Islet of Langerhans (tissue), 1 donor: Measurements from ENCODE around the gene LTA4H.
A peak's percentile ranks its signal among the peaks of the same experiment; 100 is the strongest.
"Not testable (repeated sequence)": the region's sequence is repeated elsewhere in the genome, so short reads cannot be mapped to it uniquely, and the experiment has no call there.

Experiments
- FAIRE-seq: peaks from one replicate; lab custom pipeline; 2011; peaks lifted over from hg19 to GRCh38; lab: Jason Lieb, UNC

The LTA4H gene

DNA sequence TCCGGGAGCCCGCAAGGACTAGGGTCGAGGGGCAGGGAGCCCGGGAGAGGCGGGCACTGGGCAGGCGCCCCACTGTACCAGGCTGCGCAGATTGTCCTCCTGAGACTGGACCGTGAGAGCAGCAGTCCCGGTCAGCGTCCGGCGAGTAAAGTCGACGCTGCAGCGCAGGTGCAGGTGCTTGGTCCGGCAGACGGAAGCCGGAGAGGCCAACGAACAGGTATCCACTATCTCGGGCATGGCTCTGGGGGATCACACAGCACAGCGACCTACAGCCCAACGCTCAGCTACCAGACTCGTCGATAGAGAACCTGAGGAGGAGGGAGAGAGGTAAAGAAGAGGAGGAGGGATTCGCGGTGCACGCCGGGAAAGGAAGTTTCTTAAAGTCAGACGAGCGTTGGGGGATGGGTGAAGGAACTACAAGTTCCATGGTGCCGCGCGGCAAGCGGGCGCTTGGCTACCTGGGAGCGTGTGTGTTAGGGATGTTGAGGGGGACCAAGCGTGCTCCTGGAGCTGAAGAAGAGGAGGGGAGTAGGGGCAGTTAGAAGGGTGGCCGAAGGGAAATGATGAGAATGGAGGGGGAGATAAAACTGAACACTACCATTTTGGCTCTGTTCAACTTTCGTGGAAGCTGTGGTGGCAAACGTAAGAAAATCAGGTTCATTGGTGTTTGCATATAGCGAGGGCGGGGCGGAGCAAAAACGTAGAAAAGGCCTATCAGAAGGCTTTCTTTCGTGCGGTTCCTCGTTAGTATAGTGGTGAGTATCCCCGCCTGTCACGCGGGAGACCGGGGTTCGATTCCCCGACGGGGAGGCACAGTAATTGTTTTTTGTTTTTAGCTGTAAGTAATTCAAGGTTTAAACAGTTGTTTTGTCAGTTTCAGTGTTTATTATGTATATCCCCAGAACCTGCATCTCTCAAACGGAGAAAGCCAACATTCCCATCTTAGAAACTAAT, at the start of gene LTA4H:
LTA4H (minus strand) TSS at position 305 of the 954 bp plus-strand sequence; CDS start at position 237, 68 bp downstream.
- peak; percentile 30 for FAIRE-seq

DNA sequence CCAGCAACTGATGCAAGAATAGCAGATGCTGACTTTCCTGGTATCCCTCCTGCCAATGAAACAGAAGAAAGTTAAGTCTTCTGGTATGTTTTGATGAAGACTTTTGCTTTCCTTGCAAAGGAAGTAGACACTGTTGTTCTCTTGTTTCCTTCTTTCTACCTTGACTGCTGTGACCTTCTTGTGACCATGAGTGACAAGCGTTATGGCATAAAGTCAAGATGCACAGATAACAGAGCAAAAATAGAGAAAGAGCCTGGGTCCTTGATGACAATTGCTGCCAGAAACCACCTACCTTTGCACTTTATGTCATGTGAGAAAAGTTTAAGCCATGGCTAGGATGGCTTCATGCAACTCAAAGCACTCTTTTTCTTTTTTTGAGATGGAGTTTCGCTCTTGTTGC, 49.2 kb upstream of the LTA4H start:
- no peak for FAIRE-seq

DNA sequence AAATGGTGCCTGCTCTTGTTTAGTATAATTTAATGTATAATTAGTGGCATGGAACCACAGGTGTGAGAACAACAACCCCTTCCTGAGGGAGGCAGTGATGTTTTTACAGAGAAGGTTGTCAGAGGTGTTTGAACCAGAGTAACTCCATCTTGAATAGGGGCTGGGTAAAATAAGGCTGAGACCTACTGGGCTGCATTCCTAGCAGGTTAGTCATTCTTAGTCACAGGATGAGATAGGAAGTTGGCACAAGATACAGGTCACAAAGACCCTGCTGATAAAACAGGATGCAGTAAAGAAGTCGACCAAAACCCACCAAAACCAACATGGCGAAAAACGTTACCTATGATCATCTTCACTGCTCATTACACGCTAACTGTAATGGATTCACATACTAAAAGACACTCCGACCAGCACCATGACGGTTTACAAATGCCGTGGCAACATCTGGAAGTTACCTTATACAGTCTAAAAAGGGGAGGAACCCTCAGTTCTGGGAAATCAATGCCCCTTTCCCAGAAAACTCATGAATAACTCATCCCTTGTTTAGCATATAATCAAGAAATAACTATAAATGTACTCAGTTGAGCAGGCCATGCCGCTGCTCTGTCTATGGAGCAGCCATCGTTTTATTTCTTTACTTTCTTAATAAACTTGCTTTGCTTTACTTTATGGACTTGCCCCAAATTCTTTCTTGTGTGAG, 47.8 kb upstream of the LTA4H start:
- FAIRE-seq, result no peak

DNA sequence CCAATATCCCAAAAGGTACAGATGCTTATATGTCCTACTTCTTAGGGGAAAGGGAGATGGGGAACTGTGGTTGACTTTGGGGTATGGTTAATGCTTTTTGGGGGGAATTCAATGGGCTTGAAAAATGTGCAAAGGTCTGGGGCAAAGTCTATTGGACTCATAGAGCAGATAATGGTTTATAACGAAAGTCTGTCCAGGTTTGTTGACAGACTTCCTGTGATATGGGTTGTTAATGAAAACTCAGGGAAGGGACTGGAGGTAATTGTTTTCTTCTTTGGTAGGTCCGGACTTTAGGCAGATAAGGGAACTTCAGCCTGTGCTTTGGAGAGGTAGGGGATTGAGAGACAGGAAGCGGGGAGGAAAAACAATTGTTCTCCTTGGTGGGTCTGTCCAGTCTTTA, 46.2 kb upstream of the LTA4H start:
- no peak for FAIRE-seq

GRCh38 chr12:96078231-96079135, 43.1 kb upstream of the LTA4H start:
- FAIRE-seq, result no peak

DNA sequence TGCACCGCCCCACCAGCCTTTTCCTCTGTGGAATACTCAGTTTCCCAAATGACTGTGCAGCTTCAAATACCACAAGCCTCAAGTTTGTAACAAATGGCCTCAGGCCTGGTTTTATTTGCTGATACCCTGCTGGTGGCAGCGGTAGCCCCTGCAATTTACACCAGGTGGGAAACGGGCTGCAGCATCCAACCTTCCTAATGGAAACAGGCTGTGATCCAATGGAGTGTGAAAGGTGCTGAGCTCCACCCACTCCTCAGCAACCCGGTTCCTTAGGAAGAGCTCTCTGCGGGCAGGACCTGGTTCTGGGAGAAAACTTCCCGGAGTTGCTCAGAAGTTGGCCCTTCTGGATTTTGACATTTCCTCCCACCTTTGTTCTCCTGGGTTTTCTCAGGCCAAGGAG, 41.7 kb upstream of the LTA4H start:
- FAIRE-seq, result no peak

- FAIRE-seq, result no peak
Observed at GRCh38 chr12:96075560-96075959, 40.2 kb upstream of the LTA4H start.

DNA sequence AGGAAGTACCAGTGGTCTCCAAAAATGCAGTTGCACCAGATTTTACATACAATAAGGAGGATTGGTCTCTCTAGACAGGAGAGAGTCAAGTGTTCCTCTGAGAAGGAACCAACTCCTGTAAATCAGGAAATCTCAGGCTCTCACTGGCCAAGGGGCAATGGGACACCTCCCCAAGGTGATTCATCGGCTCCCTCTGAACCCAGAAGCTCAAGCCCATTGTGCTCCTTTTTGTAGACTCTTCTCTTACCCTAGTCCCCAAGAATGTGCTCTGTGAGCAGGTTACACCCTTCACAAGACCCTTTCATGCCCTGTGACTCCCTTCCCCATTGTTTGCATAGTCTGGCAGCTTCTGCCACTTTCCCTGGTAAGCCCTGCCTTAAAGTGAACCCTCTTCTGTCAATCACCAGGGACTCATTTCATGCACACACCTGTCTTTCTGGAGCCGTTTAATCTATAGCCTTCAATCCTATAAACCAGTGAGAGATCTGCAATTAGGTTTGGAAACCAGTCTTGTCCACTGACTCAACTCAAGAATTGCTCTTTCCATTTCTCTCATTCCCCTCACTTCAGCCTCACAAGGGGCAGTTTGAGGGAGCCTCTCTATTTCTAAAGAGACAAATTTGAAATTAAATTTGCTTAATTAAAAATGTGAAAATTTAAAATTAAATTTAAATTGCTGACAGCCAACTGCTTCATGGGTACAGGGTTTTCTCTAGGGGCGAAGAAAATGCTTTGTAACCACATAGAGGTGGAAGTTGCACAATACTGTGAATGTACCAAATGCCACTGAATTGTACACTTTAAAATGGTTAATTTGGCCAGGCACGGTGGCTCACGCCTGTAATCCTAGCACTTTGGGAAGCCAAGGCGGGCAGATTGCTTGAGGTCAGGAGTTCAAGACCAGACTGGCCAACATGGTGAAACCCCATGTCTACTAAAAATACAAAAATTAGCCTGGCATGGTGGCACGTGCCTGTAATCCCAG, 38.3 kb upstream of the LTA4H start:
- FAIRE-seq, result no peak

- FAIRE-seq, result no peak
Observed at GRCh38 chr12:96070670-96071279, 35.4 kb upstream of the LTA4H start.

- FAIRE-seq, result no peak
Observed at GRCh38 chr12:96069511-96070231, 34.3 kb upstream of the LTA4H start.

DNA sequence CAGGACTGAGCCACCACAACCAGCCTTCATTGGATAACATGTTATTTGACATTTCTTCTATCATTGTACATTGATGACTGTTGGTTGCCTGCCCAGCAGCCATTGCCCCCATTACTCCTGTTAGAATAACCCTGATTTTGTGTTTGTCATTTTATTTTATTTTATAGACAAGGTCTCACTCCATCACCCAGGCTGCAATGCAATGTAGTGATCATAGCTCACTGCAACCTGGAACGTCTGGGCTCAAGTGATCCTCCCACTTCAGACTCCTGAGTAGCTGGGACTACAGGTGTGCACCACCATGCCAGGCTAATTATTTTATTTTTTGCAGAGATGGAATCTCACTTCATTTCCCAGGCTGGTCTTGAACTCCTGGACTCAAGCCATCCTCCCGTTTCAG, 33.2 kb upstream of the LTA4H start:
- FAIRE-seq, result no peak

DNA sequence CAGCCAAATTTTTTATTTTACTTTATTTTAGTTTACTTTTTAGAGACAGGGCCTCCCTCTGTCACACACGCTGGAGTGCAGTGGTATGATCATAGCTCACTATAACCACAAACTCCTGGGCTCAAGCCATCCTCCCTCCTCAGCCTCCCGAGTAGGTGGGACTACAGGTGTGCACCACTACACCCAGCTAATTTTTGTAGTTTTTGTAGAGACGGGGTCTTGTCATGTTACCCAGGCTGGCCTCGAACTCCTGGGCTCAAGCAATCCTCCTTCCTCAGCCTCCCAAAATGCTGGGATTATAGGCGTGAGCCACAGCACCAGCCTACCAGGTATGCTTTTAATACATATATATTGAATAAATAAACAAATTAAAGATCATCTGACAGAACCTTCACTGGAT, 32.7 kb upstream of the LTA4H start:
- no peak for FAIRE-seq

- FAIRE-seq, result not testable (repeated sequence)
Observed at GRCh38 chr12:96065776-96066175, 30.4 kb upstream of the LTA4H start.

- FAIRE-seq, result no peak
Observed at GRCh38 chr12:96064966-96065365, 29.6 kb upstream of the LTA4H start.

DNA sequence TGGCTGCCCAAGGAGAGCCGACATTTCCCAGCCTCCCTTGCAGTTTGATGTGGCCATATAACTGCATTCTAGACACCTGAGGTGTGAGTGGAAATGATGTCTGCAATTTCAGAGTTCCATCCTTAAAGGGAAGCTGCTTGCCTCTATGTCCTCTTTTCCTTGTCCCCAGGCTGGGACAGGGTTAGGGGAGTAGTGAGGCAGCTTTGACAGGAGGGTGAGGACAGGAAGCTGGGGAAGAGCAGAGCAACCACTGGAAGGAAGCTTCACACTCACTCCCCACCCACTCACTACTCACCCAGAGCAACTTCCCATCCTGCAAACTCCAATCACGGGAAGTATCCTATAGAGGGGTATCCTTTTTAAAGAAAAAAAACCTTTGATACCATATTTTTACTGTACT, 28.9 kb upstream of the LTA4H start:
- no peak for FAIRE-seq

DNA sequence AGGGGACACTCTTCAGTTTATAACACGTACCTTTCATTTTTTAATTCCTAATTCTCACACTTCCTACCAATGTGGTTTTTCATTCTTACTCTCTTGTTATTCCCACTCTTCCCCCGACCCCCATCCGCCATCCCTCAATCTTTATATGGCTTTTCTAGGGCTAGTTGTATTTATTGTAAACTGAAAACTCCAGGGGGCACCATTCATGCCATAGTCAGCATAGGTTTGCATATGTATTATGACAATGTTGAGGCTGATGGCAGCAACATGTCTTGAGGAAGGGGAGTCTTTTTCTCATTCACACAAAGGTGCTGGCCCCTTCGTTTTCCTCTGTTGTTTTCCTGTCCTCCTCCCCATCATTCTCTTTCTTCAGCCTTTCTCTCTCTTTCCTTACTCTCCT, 27.7 kb upstream of the LTA4H start:
- FAIRE-seq, result no peak

DNA sequence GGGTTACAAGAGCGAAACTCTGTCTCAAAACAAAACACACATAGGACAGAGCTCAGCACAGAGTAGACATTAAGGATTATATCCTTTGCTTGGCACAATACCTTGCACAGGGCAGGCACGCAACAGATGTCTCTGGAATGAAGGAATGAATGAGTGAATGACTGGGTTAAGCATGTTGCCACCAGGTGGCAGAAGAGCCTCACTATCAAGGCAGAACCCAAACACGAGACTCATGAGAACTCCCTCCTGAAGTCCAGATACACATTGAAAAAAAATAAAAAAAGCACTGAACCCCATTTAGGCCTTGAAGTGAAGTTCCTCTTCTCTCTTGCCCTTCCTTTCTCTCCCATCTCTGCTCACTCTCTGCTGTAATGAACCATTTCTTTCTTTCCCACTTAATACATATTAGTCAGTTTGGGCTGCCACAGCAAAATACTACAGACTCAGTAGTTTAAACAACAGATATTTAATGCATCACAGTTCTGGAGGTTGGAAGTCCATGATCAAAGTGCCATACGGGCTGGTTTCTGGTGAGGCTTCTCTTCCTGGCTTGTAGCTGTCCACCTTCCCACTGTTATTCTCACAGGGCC, 26.6 kb upstream of the LTA4H start:
- FAIRE-seq, result peak; percentile 49

DNA sequence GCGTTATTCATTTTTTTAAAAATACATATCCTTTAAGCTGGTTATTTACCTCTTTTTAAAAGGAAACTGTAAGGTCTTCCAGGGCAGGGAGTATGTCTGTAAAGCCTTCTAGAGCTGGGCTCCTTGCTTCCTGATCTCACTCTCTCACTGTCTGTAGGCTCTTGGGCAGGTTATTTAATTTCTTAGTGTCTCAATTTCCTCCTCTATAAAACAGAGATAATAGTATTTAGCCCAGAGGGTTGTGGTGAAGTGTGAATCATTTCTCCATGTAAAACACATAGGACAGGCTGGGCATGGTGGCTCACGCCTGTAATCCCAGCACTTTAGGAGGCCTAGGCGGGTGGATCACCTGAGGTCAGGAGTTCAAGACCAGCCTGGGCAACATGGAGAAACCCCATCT, 25.9 kb upstream of the LTA4H start:
- no peak for FAIRE-seq

DNA sequence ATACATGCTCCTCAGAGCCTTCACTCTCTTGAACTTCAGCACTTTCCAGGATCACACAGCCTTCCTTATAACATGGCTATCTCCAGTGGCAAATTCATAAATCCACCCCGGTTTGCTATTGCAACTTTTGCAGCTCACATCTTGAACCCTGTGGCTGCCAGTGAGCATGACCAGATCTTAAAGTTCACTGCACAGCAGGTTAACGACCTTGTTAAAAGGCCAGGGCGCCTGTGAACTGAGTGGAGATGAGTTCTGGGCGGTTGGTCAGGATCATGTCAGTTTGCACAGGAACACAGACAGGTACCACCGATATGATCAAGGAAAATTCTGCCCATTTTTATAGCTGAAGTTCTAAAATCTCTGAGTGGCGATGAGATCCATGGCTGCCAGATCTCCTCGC, 24.7 kb upstream of the LTA4H start:
- FAIRE-seq, result no peak
